IPS-20b (cell line): Measurements from ENCODE around the gene TMEM132A.
A peak's percentile ranks its signal among the peaks of the same experiment; 100 is the strongest.

Source experiments
- H3K27ac ChIP-seq: one replicate; pipeline ENCODE4 v1.5.1; 2013; ENCODE audit warnings: low read length
- H3K27me3 ChIP-seq: 2 replicates; pipeline ENCODE4 v1.6.1; 2013; ENCODE audit warnings: mild to moderate bottlenecking, low read length, inconsistent platforms; ENCODE audit not compliant: insufficient read depth
- H3K36me3 ChIP-seq: 2 replicates; pipeline ENCODE4 v1.6.1; 2013; ENCODE audit warnings: low read depth, mild to moderate bottlenecking, inconsistent platforms, low read length, moderate library complexity; ENCODE audit not compliant: insufficient read depth
- H3K4me1 ChIP-seq: 2 replicates; pipeline ENCODE4 v1.6.1; 2013; ENCODE audit warnings: mild to moderate bottlenecking, control low read depth, inconsistent platforms, low read length, moderate library complexity; ENCODE audit not compliant: insufficient read depth
- H3K4me3 ChIP-seq: 2 replicates; pipeline ENCODE4 v1.5.1; 2013; ENCODE audit warnings: mild to moderate bottlenecking, low read length, inconsistent platforms
- H3K9ac ChIP-seq: 2 replicates; pipeline ENCODE4 v1.6.1; 2013; ENCODE audit warnings: low read depth, mild to moderate bottlenecking, inconsistent platforms, low read length, moderate library complexity
- H3K9me3 ChIP-seq: 2 replicates; pipeline ENCODE4 v1.6.1; 2013; ENCODE audit warnings: mild to moderate bottlenecking, low read depth, low read length, inconsistent platforms; ENCODE audit not compliant: insufficient read depth

TMEM132A gene

GRCh38 chr11:60923800-60924109 lies 505 bp upstream of the TMEM132A start:
- H3K27me3 ChIP-seq: no peaks in the 10 kb centered on the region
- H3K27ac ChIP-seq: no peak overlapping the region
- H3K4me3 ChIP-seq: peak overlapping the region; percentile 91; the same call in 1 of the 2 replicates
- H3K9ac ChIP-seq: no peak overlapping the region
- peaks cover 51% of the 10 kb centered on the region for H3K36me3 ChIP-seq
- H3K9me3 ChIP-seq: no peaks in the 10 kb centered on the region
- H3K4me1 ChIP-seq: peaks cover 2% of the 10 kb centered on the region; the same call in 1 of the 2 replicates

- Histone ChIP-seq H3K36me3 (peaks cover 55% of the 10 kb centered on the region), H3K9ac (peak overlapping the region; percentile 79; the same call in 1 of the 2 replicates), H3K27me3 (no peaks in the 10 kb centered on the region), H3K4me1 (peaks cover 2% of the 10 kb centered on the region; the same call in 1 of the 2 replicates), H3K4me3 (peak overlapping the region; percentile 91), H3K9me3 (no peaks in the 10 kb centered on the region), H3K27ac (no peak overlapping the region)
These were observed 920 bp downstream of the TMEM132A start for GRCh38 chr11:60924906-60925853.

- peaks cover 54% of the 10 kb centered on the region for H3K36me3 ChIP-seq
- peak overlapping the region; percentile 91; the same call in 1 of the 2 replicates for H3K4me3 ChIP-seq
- H3K9ac ChIP-seq: no peak overlapping the region; the same call in 1 of the 2 replicates
These were observed 1.6 kb downstream of the TMEM132A start for GRCh38 chr11:60925868-60926267.

GRCh38 chr11:60926500-60926899 lies 2.2 kb downstream of the TMEM132A start:
- Histone ChIP-seq H3K36me3 (peaks cover 54% of the 10 kb centered on the region), H3K27me3 (no peaks in the 10 kb centered on the region), H3K27ac (no peak overlapping the region), H3K4me3 (0 out of 2 replicates have a peak overlapping the region, but pooled peaks have one; percentile 91), H3K4me1 (peaks cover 2% of the 10 kb centered on the region; the same call in 1 of the 2 replicates), H3K9me3 (no peaks in the 10 kb centered on the region), H3K9ac (no peak overlapping the region)

More at GRCh38 chr11:60925868-60926267, 1.6 kb downstream of the TMEM132A start:
- peaks cover 2% of the 10 kb centered on the region; the same call in 1 of the 2 replicates for H3K4me1 ChIP-seq
- no peak overlapping the region for H3K27ac ChIP-seq
- H3K9me3 ChIP-seq: no peaks in the 10 kb centered on the region
- no peaks in the 10 kb centered on the region for H3K27me3 ChIP-seq

GRCh38 chr11:60927061-60927592 lies 2.9 kb downstream of the TMEM132A start:
- no peak overlapping the region for H3K27ac ChIP-seq
- H3K9ac ChIP-seq: no peak overlapping the region
- H3K27me3 ChIP-seq: no peaks in the 10 kb centered on the region
- peaks cover 2% of the 10 kb centered on the region; the same call in 1 of the 2 replicates for H3K4me1 ChIP-seq
- no peaks in the 10 kb centered on the region for H3K9me3 ChIP-seq
- H3K4me3 ChIP-seq: no peak overlapping the region
- H3K36me3 ChIP-seq: peaks cover 55% of the 10 kb centered on the region

- Histone ChIP-seq H3K9me3 (no peaks in the 10 kb centered on the region), H3K27ac (no peak overlapping the region), H3K4me3 (no peak overlapping the region), H3K27me3 (no peaks in the 10 kb centered on the region), H3K9ac (no peak overlapping the region), H3K36me3 (peaks cover 60% of the 10 kb centered on the region), H3K4me1 (peaks cover 2% of the 10 kb centered on the region; the same call in 1 of the 2 replicates)
These were observed 3.3 kb downstream of the TMEM132A start for GRCh38 chr11:60927600-60927999.

GRCh38 chr11:60928563-60929001 lies 4.3 kb downstream of the TMEM132A start:
- Histone ChIP-seq H3K9ac (no peak overlapping the region), H3K4me1 (peaks cover 2% of the 10 kb centered on the region; the same call in 1 of the 2 replicates), H3K9me3 (no peaks in the 10 kb centered on the region), H3K36me3 (peaks cover 68% of the 10 kb centered on the region), H3K4me3 (no peak overlapping the region), H3K27me3 (no peaks in the 10 kb centered on the region), H3K27ac (no peak overlapping the region)

- Histone ChIP-seq H3K27me3 (no peaks in the 10 kb centered on the region), H3K9me3 (no peaks in the 10 kb centered on the region), H3K4me3 (no peak overlapping the region), H3K36me3 (peaks cover 74% of the 10 kb centered on the region), H3K4me1 (no peaks in the 10 kb centered on the region; the same call in 1 of the 2 replicates), H3K27ac (no peak overlapping the region), H3K9ac (no peak overlapping the region)
These were observed 5.5 kb downstream of the TMEM132A start for GRCh38 chr11:60929764-60930163.

- H3K9me3 ChIP-seq: no peaks in the 10 kb centered on the region
- H3K4me1 ChIP-seq: no peaks in the 10 kb centered on the region; the same call in 1 of the 2 replicates
- no peak overlapping the region for H3K4me3 ChIP-seq
- no peak overlapping the region for H3K9ac ChIP-seq
- H3K27me3 ChIP-seq: no peaks in the 10 kb centered on the region
- H3K36me3 ChIP-seq: peaks cover 77% of the 10 kb centered on the region
- no peak overlapping the region for H3K27ac ChIP-seq
These were observed 6.1 kb downstream of the TMEM132A start for GRCh38 chr11:60930394-60930793.

GRCh38 chr11:60931917-60932316 lies 7.7 kb downstream of the TMEM132A start:
- H3K36me3 ChIP-seq: peaks cover 82% of the 10 kb centered on the region
- no peaks in the 10 kb centered on the region for H3K4me1 ChIP-seq
- H3K9me3 ChIP-seq: no peaks in the 10 kb centered on the region
- H3K27ac ChIP-seq: no peak overlapping the region
- no peaks in the 10 kb centered on the region for H3K27me3 ChIP-seq
- no peak overlapping the region for H3K9ac ChIP-seq
- no peak overlapping the region for H3K4me3 ChIP-seq

GRCh38 chr11:60932605-60933356 lies 8.5 kb downstream of the TMEM132A start:
- Histone ChIP-seq H3K4me3 (no peak overlapping the region), H3K27ac (no peak overlapping the region), H3K4me1 (no peaks in the 10 kb centered on the region), H3K9me3 (no peaks in the 10 kb centered on the region), H3K9ac (no peak overlapping the region), H3K36me3 (peaks cover 80% of the 10 kb centered on the region), H3K27me3 (no peaks in the 10 kb centered on the region)
